ENCODE data around the gene POR.

POR gene

GRCh38 chr7:75938921-75939320, 24.0 kb downstream of the POR start:
- no peak for DNase-seq (ENCODE audit: extremely low spot score)
- TF ChIP-seq L3MBTL2 (conservative IDR thresholded peaks at IDR 0.05), result no peak
- no peak for TF ChIP-seq SP1 (IDR thresholded peaks at IDR 0.05)
- no peak for TF ChIP-seq ARNT (IDR thresholded peaks at IDR 0.05)
- no peak for TF ChIP-seq BHLHE40 (IDR thresholded peaks at IDR 0.05; ENCODE audit: borderline replicate concordance)
- TF ChIP-seq HDGF (IDR thresholded peaks at IDR 0.05; ENCODE audit: borderline replicate concordance), result no peak
- no peak for TF ChIP-seq ELF4 (IDR thresholded peaks at IDR 0.05)
- no peak for TF ChIP-seq CTBP1 (IDR thresholded peaks at IDR 0.05; ENCODE audit: borderline replicate concordance)
- TF ChIP-seq FOXK2 (IDR thresholded peaks at IDR 0.05), result no peak
- TF ChIP-seq TARDBP (IDR thresholded peaks at IDR 0.05), result no peak
- TF ChIP-seq FOXA1 (IDR thresholded peaks at IDR 0.05), result no peak
- no peak for TF ChIP-seq FOXM1 (IDR thresholded peaks at IDR 0.05; ENCODE audit: borderline replicate concordance)
- POLR2A ChIA-PET, result no interaction called here
- CTCF ChIA-PET, result no interaction called here

GRCh38 chr7:75943864-75944263, 28.9 kb downstream of the POR start:
- DNase-seq (ENCODE audit: extremely low spot score), result no peak
- POLR2A ChIA-PET, result no interaction called here
- TF ChIP-seq BHLHE40 (IDR thresholded peaks at IDR 0.05; ENCODE audit: borderline replicate concordance) (no peak), FOXA1 (IDR thresholded peaks at IDR 0.05) (no peak), L3MBTL2 (conservative IDR thresholded peaks at IDR 0.05) (no peak), HDGF (IDR thresholded peaks at IDR 0.05; ENCODE audit: borderline replicate concordance) (no peak), CTBP1 (IDR thresholded peaks at IDR 0.05; ENCODE audit: borderline replicate concordance) (no peak), FOXK2 (IDR thresholded peaks at IDR 0.05) (no peak), ZNF384 (IDR thresholded peaks at IDR 0.05) (no peak), TARDBP (IDR thresholded peaks at IDR 0.05) (no peak), NFRKB (IDR thresholded peaks at IDR 0.05) (no peak), FOXM1 (IDR thresholded peaks at IDR 0.05; ENCODE audit: borderline replicate concordance) (no peak), SUZ12 (IDR thresholded peaks at IDR 0.05) (no peak), ARNT (IDR thresholded peaks at IDR 0.05) (no peak), SP1 (IDR thresholded peaks at IDR 0.05) (no peak)
- TF ChIP-seq, protein P1, sequence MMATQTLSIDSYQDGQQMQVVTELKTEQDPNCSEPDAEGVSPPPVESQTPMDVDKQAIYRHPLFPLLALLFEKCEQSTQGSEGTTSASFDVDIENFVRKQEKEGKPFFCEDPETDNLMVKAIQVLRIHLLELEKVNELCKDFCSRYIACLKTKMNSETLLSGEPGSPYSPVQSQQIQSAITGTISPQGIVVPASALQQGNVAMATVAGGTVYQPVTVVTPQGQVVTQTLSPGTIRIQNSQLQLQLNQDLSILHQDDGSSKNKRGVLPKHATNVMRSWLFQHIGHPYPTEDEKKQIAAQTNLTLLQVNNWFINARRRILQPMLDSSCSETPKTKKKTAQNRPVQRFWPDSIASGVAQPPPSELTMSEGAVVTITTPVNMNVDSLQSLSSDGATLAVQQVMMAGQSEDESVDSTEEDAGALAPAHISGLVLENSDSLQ (IDR thresholded peaks at IDR 0.05), result no peak
- CTCF ChIA-PET, result no interaction called here

DNA sequence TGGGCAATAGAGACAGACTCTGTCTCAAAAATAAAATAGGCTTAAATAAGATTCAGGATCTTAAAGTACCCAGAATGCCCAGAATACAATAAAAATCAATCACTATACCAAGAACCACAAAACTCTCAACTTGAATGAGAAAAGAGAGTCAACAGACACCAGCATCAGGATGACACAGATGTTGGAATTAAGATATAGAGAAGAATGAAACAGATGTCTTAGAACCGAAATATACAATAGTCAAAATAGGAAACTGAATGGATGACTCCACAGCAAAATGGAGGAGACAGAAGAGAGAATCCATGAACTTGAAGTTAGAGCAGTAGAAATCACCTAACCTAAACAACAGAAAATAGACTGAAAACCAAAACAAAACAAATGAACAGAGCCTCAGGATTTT, 29.6 kb downstream of the POR start:
- no peak for DNase-seq (ENCODE audit: extremely low spot score)
- TF ChIP-seq LEF1 (IDR thresholded peaks at IDR 0.05; ENCODE audit: borderline replicate concordance), result no peak
- no peak for TF ChIP-seq HDGF (IDR thresholded peaks at IDR 0.05; ENCODE audit: borderline replicate concordance)
- TF ChIP-seq TARDBP (IDR thresholded peaks at IDR 0.05), result no peak
- TF ChIP-seq BHLHE40 (IDR thresholded peaks at IDR 0.05; ENCODE audit: borderline replicate concordance), result no peak
- no peak for TF ChIP-seq FOXM1 (IDR thresholded peaks at IDR 0.05; ENCODE audit: borderline replicate concordance)
- TF ChIP-seq FOXK2 (IDR thresholded peaks at IDR 0.05), result no peak
- TF ChIP-seq FOXA1 (IDR thresholded peaks at IDR 0.05), result no peak
- TF ChIP-seq NFRKB (IDR thresholded peaks at IDR 0.05), result no peak
- TF ChIP-seq L3MBTL2 (conservative IDR thresholded peaks at IDR 0.05), result no peak
- TF ChIP-seq ZNF384 (IDR thresholded peaks at IDR 0.05), result no peak
- no peak for TF ChIP-seq SUZ12 (IDR thresholded peaks at IDR 0.05)
- TF ChIP-seq SP1 (IDR thresholded peaks at IDR 0.05), result no peak
- no peak for TF ChIP-seq ARNT (IDR thresholded peaks at IDR 0.05)
- TF ChIP-seq, protein P1 (IDR thresholded peaks at IDR 0.05), result no peak
- no peak for TF ChIP-seq CTBP1 (IDR thresholded peaks at IDR 0.05; ENCODE audit: borderline replicate concordance)
- TF ChIP-seq ELF4 (IDR thresholded peaks at IDR 0.05), result no peak
- CTCF ChIA-PET, result no interaction called here
- POLR2A ChIA-PET, result no interaction called here

DNA sequence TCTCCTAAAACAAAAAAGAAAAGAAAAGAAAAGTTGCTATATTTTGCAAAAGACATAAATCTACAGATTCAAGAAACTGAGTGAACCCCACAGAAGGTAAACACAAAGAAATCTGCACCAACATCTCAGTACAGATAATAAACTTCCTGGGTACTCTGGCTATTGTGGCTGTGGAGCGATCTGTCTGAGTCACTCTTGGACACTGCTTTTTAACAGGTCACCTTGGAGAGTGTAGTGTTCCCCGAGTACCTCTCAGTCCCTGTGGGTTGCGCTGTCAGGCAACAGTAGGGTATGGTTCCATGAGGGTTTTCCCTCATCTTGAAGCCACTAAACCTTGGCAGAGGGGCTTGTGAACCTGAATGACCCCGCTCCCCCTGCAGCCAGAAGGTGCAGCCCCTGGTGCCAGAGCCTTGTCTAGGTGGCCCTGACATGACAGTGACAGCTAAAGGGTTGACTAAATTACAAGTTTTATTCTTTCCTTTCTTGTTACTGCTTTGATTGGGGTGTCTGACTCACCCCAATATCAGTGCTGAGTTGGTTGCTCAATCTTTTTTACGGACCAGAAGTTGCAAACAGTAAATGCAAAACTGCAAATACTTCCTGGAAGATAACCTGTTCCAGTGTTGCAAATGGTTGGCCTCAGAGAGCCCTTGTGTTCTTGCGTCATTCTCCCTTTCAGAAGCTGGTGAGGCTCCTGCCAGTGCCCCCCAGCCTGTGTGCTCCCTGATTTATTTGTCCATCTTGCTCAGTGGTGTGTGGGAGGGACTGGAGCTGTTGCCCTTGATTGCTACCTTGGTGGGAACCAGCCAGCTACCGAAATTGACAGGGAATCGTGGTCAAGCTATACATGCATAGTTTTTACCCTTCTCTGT, 30.6 kb downstream of the POR start:
- CTCF ChIA-PET, result no interaction called here
- TF ChIP-seq BHLHE40 (IDR thresholded peaks at IDR 0.05; ENCODE audit: borderline replicate concordance) (no peak), L3MBTL2 (conservative IDR thresholded peaks at IDR 0.05) (no peak), SP1 (IDR thresholded peaks at IDR 0.05) (no peak), ARNT (IDR thresholded peaks at IDR 0.05) (no peak), ELF4 (IDR thresholded peaks at IDR 0.05) (no peak), LEF1 (IDR thresholded peaks at IDR 0.05; ENCODE audit: borderline replicate concordance) (no peak)
- TF ChIP-seq, protein P1 (IDR thresholded peaks at IDR 0.05), result no peak
- POLR2A ChIA-PET, result no interaction called here
- DNase-seq (ENCODE audit: extremely low spot score), result no peak

GRCh38 chr7:75946207-75946855, 31.4 kb downstream of the POR start:
- TF ChIP-seq, protein P1 (IDR thresholded peaks at IDR 0.05), result no peak
- TF ChIP-seq CTBP1 (IDR thresholded peaks at IDR 0.05; ENCODE audit: borderline replicate concordance) (no peak), LEF1 (IDR thresholded peaks at IDR 0.05; ENCODE audit: borderline replicate concordance) (no peak), L3MBTL2 (conservative IDR thresholded peaks at IDR 0.05) (no peak), ELF4 (IDR thresholded peaks at IDR 0.05) (no peak), NFRKB (IDR thresholded peaks at IDR 0.05) (no peak), FOXK2 (IDR thresholded peaks at IDR 0.05) (no peak), ARNT (IDR thresholded peaks at IDR 0.05) (no peak), ZNF384 (IDR thresholded peaks at IDR 0.05) (no peak), FOXM1 (IDR thresholded peaks at IDR 0.05; ENCODE audit: borderline replicate concordance) (no peak), SP1 (IDR thresholded peaks at IDR 0.05) (no peak), BHLHE40 (IDR thresholded peaks at IDR 0.05; ENCODE audit: borderline replicate concordance) (no peak), FOXA1 (IDR thresholded peaks at IDR 0.05) (no peak), TARDBP (IDR thresholded peaks at IDR 0.05) (no peak), HDGF (IDR thresholded peaks at IDR 0.05; ENCODE audit: borderline replicate concordance) (no peak)
- ChIA-PET POLR2A (no interaction called here), CTCF (no interaction called here)
- no peak for DNase-seq (ENCODE audit: extremely low spot score)
